ENCODE data around the gene FOXK1.

Gene FOXK1

DNA sequence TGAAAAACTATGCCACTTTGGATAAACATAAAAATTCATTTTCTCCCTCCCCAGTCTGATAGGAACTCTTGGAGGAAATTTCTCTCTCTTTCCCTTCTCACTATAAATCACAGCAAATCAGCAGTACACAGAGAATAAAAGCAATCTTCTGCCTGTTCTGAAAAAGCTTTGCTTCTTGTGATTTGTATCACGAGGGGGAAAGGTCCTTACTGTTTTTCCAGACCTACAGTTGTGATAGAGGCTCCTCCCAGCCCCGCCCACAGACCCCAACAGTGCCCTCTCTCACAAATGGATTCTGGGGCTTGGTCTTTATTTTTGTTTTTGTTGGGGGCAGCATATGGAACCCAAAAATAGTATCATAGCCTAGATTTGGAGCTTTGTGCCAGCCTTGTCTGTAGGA, 12.2 kb downstream of the FOXK1 start:
- DNase-seq (ENCODE audit: extremely low read depth in 1 of 2, low read depth in 1 of 2), result no peak

DNA sequence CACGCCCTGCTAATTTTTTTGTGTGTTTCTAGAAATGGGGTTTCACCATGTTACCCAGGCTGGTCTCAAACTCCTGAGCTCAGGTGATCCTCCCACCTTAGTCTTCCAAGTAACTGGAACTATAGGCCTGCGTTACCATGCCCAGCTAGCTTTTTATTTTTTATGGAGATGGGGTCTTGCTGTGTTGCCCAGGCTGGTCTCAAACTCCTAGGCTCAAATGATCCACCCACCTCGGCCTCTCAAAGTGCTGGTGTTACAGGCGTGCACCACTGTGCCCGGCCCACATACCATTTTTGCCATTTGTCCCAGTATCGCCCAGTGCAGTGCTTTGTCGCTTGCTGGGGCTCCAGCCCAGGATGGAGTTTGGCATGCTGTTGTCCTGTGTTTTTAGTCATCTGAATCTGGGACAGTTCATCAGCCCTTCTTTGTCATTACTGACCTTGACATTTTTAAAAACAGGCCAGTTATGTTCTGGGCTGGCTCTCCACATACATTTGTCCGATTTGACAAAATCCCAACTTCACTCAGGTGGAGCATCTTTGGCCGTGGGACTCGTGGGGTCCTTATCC, 16.7 kb downstream of the FOXK1 start:
- no peak for DNase-seq (ENCODE audit: extremely low read depth in 1 of 2, low read depth in 1 of 2)

GRCh38 chr7:4699841-4700240, 17.7 kb downstream of the FOXK1 start:
- no peak for DNase-seq (ENCODE audit: extremely low read depth in 1 of 2, low read depth in 1 of 2)

DNA sequence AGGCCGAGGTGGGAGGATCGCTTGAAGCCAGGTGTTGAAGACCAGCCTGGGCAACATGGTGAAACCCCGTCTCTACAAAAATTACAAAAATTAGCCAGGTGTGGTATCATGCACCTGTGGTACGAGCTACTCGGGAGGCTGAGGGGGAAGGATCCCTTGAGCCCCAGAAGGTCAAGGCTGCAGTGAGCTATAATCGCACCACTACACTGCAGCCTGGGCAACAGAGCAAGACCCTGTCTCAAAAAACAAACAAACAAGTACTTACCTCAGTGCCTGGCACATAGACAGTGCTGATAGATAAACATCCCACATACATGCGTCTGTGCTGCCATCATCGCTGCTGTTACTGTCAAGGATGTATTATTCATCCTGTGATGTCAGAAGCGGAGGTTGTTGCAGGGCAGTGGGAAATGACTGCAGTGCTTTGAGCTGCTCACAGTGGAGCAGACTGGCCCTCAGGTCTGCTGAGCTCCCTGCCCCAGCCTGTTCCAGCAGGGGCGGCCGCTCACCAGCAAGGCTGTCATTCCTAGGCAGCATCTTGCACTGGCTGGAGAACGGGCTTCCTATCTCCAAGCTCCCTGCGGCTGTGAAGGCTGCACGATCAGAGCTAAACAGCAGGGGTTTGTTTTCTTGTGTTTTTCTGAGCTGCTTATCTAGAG, 18.6 kb downstream of the FOXK1 start:
- DNase-seq (ENCODE audit: extremely low read depth in 1 of 2, low read depth in 1 of 2), result no peak

DNA sequence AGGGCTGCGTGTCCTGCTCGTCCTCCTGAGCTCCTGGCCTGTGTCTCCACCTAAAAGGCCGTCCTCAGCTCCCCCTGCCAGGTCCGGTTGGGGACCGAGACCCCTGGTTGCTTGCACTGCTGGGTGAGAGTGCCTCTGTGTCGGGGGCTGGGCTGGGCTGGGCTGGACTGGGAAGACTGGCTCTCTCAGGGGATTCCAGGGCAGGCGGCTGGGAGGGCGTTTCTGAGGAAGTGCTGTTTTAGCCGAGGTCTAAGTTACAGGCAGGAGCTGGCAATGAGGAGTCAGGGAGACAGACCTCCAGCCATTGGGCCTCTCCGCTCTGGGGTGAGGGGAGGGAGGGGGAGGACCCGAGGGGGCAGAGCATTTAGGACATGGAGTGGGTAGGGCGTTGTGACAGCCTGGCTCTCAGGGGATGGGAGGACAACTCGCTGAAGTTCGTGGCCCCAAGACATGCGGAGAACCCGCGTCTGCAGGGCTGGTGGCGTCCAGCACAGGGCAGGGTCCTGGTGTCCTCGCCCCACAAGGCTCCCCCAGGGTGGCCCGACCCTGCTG, 20.9 kb downstream of the FOXK1 start:
- DNase-seq (ENCODE audit: extremely low read depth in 1 of 2, low read depth in 1 of 2), result no peak

- DNase-seq (ENCODE audit: extremely low read depth in 1 of 2, low read depth in 1 of 2), result no peak
Measured at GRCh38 chr7:4703532-4703931, 21.4 kb downstream of the FOXK1 start.

DNA sequence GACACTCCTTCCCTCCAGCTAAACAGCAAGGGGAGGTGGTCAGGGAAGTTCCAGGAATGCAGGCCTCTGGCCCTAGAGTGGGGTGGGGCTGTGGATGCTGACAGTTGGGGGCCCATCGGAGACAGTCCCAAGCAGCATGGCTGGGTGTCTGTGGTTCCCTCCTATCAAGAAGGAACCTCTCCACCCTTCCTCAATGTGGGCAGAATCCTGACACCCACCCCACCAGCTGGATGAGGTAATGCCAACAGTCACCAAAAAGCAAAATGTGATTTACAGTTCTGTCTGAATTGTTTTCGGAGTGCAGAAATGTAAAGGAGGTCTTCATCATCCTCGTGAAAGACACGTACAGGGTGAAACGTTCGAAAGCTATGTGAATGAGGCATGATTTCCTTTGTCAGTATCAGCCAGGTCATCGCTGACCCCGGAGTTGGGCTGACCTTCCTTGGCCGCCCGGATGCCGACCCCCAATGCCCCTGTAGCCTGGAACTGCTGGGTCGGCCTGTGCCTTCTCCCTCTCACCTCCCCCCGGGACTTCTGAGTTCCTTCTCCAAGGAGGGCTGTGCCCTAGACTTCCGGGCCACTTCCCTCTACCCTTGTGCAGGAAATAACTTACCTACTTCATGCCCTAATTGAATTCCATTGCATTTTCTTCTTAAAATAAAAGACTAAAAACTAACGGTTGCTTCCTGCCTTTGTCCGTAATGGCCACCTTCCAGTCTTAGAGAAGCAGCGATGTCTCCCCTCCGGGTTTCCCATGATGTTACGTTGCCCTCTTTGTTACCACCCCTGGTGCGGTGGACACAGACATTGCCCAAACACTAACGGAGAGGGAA, 24.5 kb downstream of the FOXK1 start:
- no peak for DNase-seq (ENCODE audit: extremely low read depth in 1 of 2, low read depth in 1 of 2)

DNA sequence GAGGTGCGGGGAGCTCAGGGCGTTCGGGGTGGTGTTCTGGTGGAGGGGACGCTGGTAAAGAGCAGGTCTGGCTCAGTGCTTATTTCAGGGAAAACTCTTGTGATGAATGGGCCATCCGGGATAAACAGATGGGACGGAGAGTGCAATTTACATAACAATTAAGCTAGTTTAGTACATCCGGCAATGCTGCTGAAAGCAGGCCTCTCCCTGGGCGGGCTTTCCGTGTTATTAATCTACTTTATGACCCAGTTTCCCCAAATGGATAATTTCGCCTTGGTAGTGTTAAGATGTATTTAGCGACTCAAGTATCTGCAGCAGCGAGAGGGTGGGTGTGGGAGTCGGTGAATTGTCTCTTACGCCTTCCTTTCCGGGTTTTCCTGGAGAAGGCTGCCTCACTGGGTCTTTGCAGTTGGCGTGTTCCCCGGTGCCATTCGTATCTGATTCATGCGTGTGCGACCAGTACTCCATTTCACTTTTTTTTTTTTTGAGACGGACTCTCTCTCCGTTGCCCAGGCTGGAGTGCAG, 25.2 kb downstream of the FOXK1 start:
- DNase-seq (ENCODE audit: extremely low read depth in 1 of 2, low read depth in 1 of 2), result no peak

GRCh38 chr7:4707980-4708411, 25.9 kb downstream of the FOXK1 start:
- DNase-seq (ENCODE audit: extremely low read depth in 1 of 2, low read depth in 1 of 2), result no peak

- no peak for DNase-seq (ENCODE audit: extremely low read depth in 1 of 2, low read depth in 1 of 2)
Measured at GRCh38 chr7:4709187-4709586, 27.1 kb downstream of the FOXK1 start.

- no peak for DNase-seq (ENCODE audit: extremely low read depth in 1 of 2, low read depth in 1 of 2)
Measured at GRCh38 chr7:4711093-4711492, 29.0 kb downstream of the FOXK1 start.

DNA sequence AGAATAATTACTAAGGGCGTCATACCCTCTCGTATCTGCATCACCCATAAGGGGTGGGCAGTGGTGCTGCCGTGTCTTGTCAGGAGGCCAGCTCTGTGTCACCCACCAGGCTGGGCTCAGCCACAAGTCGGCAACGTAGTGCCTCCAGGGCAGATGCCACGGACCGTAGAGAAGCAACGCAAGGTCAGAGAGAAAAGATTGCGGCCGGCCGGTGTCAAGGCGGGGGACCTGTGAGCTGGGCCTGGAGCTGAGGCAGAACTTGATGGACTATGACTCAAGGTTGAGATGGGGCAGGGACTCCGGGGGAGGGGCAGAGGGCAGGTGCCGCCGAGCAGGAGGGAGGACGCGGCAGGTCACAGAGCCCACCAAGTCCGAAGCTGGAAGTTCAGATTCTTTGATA, 29.5 kb downstream of the FOXK1 start:
- no peak for DNase-seq (ENCODE audit: extremely low read depth in 1 of 2, low read depth in 1 of 2)

DNA sequence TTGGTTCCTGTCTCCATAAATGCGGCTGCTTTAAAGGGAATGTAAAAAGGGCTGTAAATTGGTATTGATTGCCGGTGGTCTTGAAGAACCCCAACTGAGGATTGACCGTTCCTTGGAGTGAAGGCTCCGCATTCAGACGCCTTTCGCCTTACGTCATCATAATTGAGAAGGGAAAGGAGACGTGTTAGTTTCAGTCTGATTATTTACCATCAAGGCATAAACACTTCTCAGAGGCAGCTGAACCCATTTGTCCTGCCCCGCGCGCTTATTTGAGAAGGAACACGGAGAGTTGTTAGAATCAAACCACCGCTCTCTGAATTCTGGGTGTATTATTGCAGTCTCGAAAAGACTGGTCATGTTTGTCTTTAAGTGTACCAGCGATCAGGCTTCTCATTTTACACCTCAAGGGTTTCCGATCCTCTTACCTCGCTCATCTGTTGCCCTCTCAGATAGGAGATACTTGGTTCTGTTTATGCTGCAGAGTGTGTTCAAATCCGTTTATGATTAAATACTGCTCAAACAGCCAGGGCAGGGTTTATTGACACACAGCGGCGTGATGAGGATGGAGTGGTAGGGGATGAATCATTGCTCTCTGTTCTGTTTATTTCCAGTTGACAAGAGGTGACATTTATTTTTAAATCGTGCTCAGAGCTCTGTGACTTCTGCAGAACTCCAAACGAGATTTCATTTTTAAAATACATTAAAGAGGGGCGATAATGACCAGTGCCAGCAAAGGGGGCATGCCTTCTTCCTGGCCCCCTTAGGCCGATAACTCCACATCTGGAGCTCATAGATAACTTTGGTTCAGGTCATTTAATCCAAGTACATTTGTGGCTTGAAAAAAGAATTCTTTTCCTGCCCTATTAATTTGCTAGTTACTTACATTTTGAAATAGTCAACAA, 30.4 kb downstream of the FOXK1 start:
- DNase-seq (ENCODE audit: extremely low read depth in 1 of 2, low read depth in 1 of 2), result no peak

- DNase-seq (ENCODE audit: extremely low read depth in 1 of 2, low read depth in 1 of 2), result no peak
Measured at GRCh38 chr7:4713183-4713784, 31.2 kb downstream of the FOXK1 start.

- DNase-seq (ENCODE audit: extremely low read depth in 1 of 2, low read depth in 1 of 2), result no peak
Measured at GRCh38 chr7:4714161-4714700, 32.1 kb downstream of the FOXK1 start.

DNA sequence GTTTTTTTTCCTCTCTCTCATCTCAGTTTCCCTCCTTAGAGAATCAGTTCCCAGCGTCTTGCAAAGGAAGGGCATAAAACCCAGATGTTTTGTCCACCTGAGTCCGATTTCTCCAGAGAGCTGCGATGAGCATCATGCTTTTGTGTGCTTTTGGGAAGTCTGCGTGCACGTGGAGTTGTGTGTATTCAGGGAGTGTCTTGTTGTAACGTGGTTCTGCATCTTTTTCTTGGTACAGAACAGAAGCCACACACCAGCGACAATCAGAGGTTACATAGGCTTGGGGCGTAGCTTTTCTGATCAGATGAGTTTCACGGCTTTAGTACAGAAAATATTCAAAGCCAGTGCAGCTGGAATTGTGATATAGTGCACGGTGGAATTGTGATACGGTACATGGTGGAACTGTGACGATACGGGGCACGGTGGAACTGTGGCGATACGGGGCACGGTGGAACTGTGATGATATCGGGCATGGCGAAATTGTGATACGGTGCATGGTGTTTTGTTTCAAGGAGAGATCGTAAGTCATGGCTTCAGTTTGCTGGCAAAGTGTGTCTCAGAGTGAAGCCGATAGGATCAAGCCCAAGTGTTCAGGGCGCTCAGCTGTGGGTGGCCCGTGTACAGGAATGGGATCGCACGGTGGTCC, 32.8 kb downstream of the FOXK1 start:
- no peak for DNase-seq (ENCODE audit: extremely low read depth in 1 of 2, low read depth in 1 of 2)

- no peak for DNase-seq (ENCODE audit: extremely low read depth in 1 of 2, low read depth in 1 of 2)
Measured at GRCh38 chr7:4715410-4715776, 33.3 kb downstream of the FOXK1 start.

GRCh38 chr7:4716946-4717795, 35.1 kb downstream of the FOXK1 start:
- no peak for DNase-seq (ENCODE audit: extremely low read depth in 1 of 2, low read depth in 1 of 2)

GRCh38 chr7:4718075-4718474, 36.0 kb downstream of the FOXK1 start:
- no peak for DNase-seq (ENCODE audit: extremely low read depth in 1 of 2, low read depth in 1 of 2)

Data from stimulated activated CD8-positive, alpha-beta memory T cell treated with anti-CD3 and anti-CD28 coated beads, Interleukin-7, amount 100 ng/mL, for 48 hours (primary cell).